Measurements from ENCODE around the gene SNF8. TPM values are rescaled to one million over a fixed set of nuclear protein-coding genes. Genes with fewer than 3 reads are reported as not detected.

The SNF8 gene
- polyA plus RNA-seq, 12 donors = 57.1 to 77.8 (median 67.8) TPM; not detected in 1

- DNase-seq = no peak
Measured at GRCh38 chr17:48893646-48894508, 50.8 kb downstream of the SNF8 start.

- no peak for DNase-seq
Measured at GRCh38 chr17:48892940-48893645, 51.5 kb downstream of the SNF8 start.

DNA sequence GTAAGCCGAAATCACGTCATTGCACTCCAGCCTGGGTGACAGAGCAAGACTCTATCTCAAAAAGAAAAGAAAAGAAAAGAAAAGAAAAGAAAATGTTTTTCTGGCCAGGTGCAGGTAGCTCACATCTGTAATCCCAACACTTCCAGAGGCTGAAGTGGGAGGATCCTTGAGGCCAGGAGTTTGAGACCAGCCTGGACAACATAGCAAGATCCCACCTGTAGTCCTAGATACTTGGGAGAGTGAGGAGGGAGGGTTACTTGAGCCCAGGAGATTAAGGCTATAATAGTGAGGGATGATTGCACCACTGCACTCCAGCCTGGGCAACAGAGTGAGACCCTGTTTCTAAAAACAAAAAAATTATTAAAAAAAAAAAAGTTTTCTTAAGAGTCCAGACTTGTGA, 54.6 kb downstream of the SNF8 start:
- DNase-seq = no peak

DNA sequence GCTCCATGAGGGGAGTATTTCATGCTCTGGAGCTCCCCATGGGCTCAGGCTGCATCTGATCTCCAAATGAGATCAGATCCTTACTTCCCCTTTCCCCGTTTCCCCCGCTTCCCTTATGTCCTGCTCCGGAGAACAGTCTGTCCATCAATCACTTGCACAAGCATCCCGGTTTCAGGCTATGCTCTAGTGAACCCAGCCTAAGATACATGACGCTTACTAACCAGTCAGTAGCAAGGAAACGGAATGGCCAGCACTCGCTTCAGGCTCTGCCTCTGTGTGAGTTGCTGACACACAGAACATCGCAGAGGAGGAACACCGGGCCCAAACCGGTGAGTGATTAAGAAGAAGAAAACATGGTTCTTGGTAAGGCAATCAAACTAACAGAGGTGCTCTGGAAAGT, 61.5 kb downstream of the SNF8 start:
- DNase-seq = no peak

DNA sequence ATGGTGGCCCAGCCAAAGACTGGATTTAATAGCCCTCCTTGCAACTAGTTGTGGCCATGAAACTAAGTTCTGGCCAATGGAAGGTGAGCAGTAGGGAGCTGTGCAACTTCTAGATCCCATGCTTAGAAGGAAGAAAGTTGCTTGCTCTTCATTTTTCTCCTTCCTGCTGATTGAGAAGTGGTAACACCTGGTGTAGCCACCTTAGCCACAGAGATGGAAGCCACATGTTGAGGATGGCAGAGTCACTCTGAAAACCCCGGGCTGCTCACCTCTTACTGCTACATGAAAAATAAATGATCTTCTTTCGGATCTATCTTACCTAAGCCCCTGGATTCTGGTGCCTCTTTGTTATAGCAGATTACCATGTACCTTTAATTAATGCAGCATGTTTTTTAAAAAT, 62.4 kb downstream of the SNF8 start:
- DNase-seq = no peak

Other genes with a start within 250 kb of the SNF8 start
- gene PRAC1, start 222.3 kb downstream of the SNF8 start, polyA plus RNA-seq (ENCODE audit: insufficient read length in 12 of 12) = not detected
- gene PRAC2, start 221.7 kb downstream of the SNF8 start, polyA plus RNA-seq (ENCODE audit: insufficient read length in 12 of 12) = not detected
- gene HOXB13, start 216.1 kb downstream of the SNF8 start, polyA plus RNA-seq (ENCODE audit: insufficient read length in 12 of 12) = 1 to 10 TPM in 1 of 12 donors, under 1 TPM in 1, not detected in 10; 0.11 to 5.9 TPM
- under 1 TPM in 1 of 12 donors, not detected in 11; 0.14 TPM for gene TTLL6, start 127.6 kb downstream of the SNF8 start, polyA plus RNA-seq (ENCODE audit: insufficient read length in 12 of 12)
- gene CALCOCO2, start 113.8 kb downstream of the SNF8 start, polyA plus RNA-seq (ENCODE audit: insufficient read length in 12 of 12) = 10 to 100 TPM in 11 of 12 donors, not detected in 1; 39.9 to 73.3 (median 53.9) TPM
- 100 to 1,000 TPM in 10 of 12 donors, 10 to 100 TPM in 1, not detected in 1; 76.7 to 139 (median 131) TPM for gene ATP5MC1, start 52.1 kb downstream of the SNF8 start, polyA plus RNA-seq (ENCODE audit: insufficient read length in 12 of 12)
- 100 to 1,000 TPM in 1 of 12 donors, 10 to 100 TPM in 10, not detected in 1; 53.0 to 103 (median 65.5) TPM for gene UBE2Z, start 36.4 kb downstream of the SNF8 start, polyA plus RNA-seq (ENCODE audit: insufficient read length in 12 of 12)
- not detected for gene GIP, start 23.8 kb upstream of the SNF8 start, polyA plus RNA-seq (ENCODE audit: insufficient read length in 12 of 12)
- 10 to 100 TPM in 8 of 12 donors, 1 to 10 TPM in 4; 7.8 to 49.9 (median 14.6) TPM for gene IGF2BP1, start 52.5 kb upstream of the SNF8 start, polyA plus RNA-seq (ENCODE audit: insufficient read length in 12 of 12)
- under 1 TPM in 10 of 12 donors, not detected in 2; 0.07 to 0.36 (median 0.15) TPM for gene B4GALNT2, start 187.9 kb upstream of the SNF8 start, polyA plus RNA-seq (ENCODE audit: insufficient read length in 12 of 12)

Data from muscle of arm (tissue), 12 donors.